HEK293 (cell line): ENCODE data around the gene BTBD9.

Experiments used
- ZBTB8A ChIP-seq: fragments of 450-650 bp; formaldehyde crosslinking; IDR thresholded peaks from 2 replicates; pipeline ENCODE4 v1.5.1; 2016; ENCODE audit warnings: missing biosample characterization, missing genetic modification characterization
- ZNF704 ChIP-seq: fragments of 450-650 bp; formaldehyde crosslinking; IDR thresholded peaks from 2 replicates; pipeline ENCODE4 v1.5.1; 2016; ENCODE audit warnings: missing biosample characterization, missing genetic modification characterization
- TF ChIP-seq, protein P1 (sequence below): fragments of 450-650 bp; formaldehyde crosslinking; IDR thresholded peaks from 2 replicates; pipeline ENCODE4 v1.5.1; 2016; ENCODE audit warnings: missing biosample characterization, missing genetic modification characterization

- TF ChIP-seq ZNF704 (tag by site-specific recombination) = no peak
- TF ChIP-seq, protein P1, sequence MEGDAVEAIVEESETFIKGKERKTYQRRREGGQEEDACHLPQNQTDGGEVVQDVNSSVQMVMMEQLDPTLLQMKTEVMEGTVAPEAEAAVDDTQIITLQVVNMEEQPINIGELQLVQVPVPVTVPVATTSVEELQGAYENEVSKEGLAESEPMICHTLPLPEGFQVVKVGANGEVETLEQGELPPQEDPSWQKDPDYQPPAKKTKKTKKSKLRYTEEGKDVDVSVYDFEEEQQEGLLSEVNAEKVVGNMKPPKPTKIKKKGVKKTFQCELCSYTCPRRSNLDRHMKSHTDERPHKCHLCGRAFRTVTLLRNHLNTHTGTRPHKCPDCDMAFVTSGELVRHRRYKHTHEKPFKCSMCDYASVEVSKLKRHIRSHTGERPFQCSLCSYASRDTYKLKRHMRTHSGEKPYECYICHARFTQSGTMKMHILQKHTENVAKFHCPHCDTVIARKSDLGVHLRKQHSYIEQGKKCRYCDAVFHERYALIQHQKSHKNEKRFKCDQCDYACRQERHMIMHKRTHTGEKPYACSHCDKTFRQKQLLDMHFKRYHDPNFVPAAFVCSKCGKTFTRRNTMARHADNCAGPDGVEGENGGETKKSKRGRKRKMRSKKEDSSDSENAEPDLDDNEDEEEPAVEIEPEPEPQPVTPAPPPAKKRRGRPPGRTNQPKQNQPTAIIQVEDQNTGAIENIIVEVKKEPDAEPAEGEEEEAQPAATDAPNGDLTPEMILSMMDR (tag by site-specific recombination) = no peak
- no peak for TF ChIP-seq ZBTB8A (tag by site-specific recombination)
Observed at GRCh38 chr6:38634518-38634917, 5.2 kb downstream of the BTBD9 start.
